GM12878 (cell line): ENCODE measurements around the gene FYTTD1. TPM values are rescaled to one million over a fixed set of nuclear protein-coding genes. Genes with fewer than 3 reads are reported as not detected.

Source experiments
- ATAC-seq: fragments of 200-7000 bp; cut with Tn5 transposase; 3 replicates; pipeline ENCODE4 v1.9.1; 2020; ENCODE audit warnings: mild to moderate bottlenecking, moderate library complexity
- BruUV-seq: library from RNA; stranded (reverse); fragments of 400-500 nt; replicated peaks from 2 replicates; lab custom pipeline; 2021; lab: Mats Ljungman, UMichigan
- CTCF ChIA-PET: fragments of 300-600 bp; sonication (Branson Sonifier 250); formaldehyde crosslinking; extraction: SDS; loops from one replicate; lab custom pipeline; 2021; ENCODE audit warnings: inconsistent platforms; lab: Yijun Ruan, JAX
- POLR2A ChIA-PET: fragments of 350-600 bp; formaldehyde crosslinking; extraction: SDS; loops from one replicate; lab custom pipeline; 2021; ENCODE audit warnings: inconsistent platforms; lab: Charles Lee
- RAD21 ChIA-PET: fragments of 300-600 bp; sonication (Branson Sonifier 250); formaldehyde crosslinking; loops from one replicate; lab custom pipeline; 2023; ENCODE audit warnings: antibody characterized with exemption; ENCODE audit not compliant: unreplicated experiment; lab: Charles Lee
- SMC1A ChIA-PET: fragments of 300-600 bp; sonication (Branson Sonifier 250); formaldehyde crosslinking; loops from one replicate; lab custom pipeline; 2023; ENCODE audit not compliant: unreplicated experiment, uncharacterized antibody; lab: Charles Lee
- DNase-seq: peaks from one replicate; pipeline ENCODE4 v3.0.0-alpha.2; 2011; ENCODE audit warnings: low read depth, low spot score
- FAIRE-seq: peaks from 3 replicates; lab custom pipeline; 2011; peaks lifted over from hg19 to GRCh38; lab: Jason Lieb, UNC
- H2AFZ ChIP-seq: 2 replicates; pipeline ENCODE4 v1.6.0; 2011; ENCODE audit warnings: low read depth, low read length, control low read depth; ENCODE audit not compliant: control insufficient read depth
- H3K27ac ChIP-seq: 2 replicates; pipeline ENCODE4 v1.5.1; 2011; ENCODE audit warnings: control low read depth; ENCODE audit not compliant: control insufficient read depth, insufficient read depth
- H3K27me3 ChIP-seq, 2 experiments: replicated peaks in 1 of 2; 2 replicates each; pipeline versions ENCODE4 v1.6.0 to v1.6.1; 2011; ENCODE audit warnings: low read length in 1 of 2; ENCODE audit not compliant: control insufficient read depth in 2 of 2, insufficient read depth in 2 of 2
- H3K36me3 ChIP-seq, 2 experiments: 2 replicates each; pipeline ENCODE4 v1.5.1; 2011; ENCODE audit warnings: low read length in 1 of 2; ENCODE audit not compliant: control insufficient read depth in 2 of 2, insufficient read depth in 2 of 2
- H3K4me1 ChIP-seq: 2 replicates; pipeline ENCODE4 v1.6.1; 2011; ENCODE audit warnings: mild to moderate bottlenecking, low read length, moderate library complexity, mixed read lengths; ENCODE audit not compliant: control insufficient read depth, insufficient read depth
- H3K4me2 ChIP-seq: 2 replicates; pipeline ENCODE4 v1.6.0; 2011; ENCODE audit warnings: control low read depth; ENCODE audit not compliant: control insufficient read depth, insufficient read depth
- H3K4me3 ChIP-seq: fragments of 200-600 bp; sonication (generic); 2 replicates; pipeline ENCODE4 v1.5.1; 2016
- H3K79me2 ChIP-seq: 2 replicates; pipeline ENCODE4 v1.6.0; 2011; ENCODE audit warnings: low read length; ENCODE audit not compliant: control insufficient read depth, insufficient read depth
- H3K9ac ChIP-seq: 2 replicates; pipeline ENCODE4 v1.8.0; 2011; ENCODE audit warnings: low read length, control low read depth, mixed read lengths; ENCODE audit not compliant: control insufficient read depth, insufficient read depth
- H3K9me3 ChIP-seq: replicated peaks from 3 replicates; pipeline ENCODE4 v1.5.1; 2011; ENCODE audit warnings: mild to moderate bottlenecking, low read length; ENCODE audit not compliant: control insufficient read depth, insufficient read depth
- H4K20me1 ChIP-seq: 2 replicates; pipeline ENCODE4 v1.6.0; 2011; ENCODE audit not compliant: control insufficient read depth, insufficient read depth
- BHLHE40 ChIP-seq, 2 experiments: fragments of 450-650 bp in 1 of 2; IDR thresholded peaks; 2 replicates each; pipeline ENCODE4 v1.6.1; 2011 to 2017; ENCODE audit warnings: low read depth in 2 of 2, borderline replicate concordance in 1 of 2, improper control_type of control experiment in 1 of 2, low read length in 1 of 2, mild to moderate bottlenecking in 1 of 2
- E2F4 ChIP-seq: IDR thresholded peaks from 2 replicates; pipeline ENCODE4 v1.6.1; 2012; ENCODE audit warnings: low read depth, low read length, improper control_type of control experiment
- E2F8 ChIP-seq: fragments of 450-650 bp; IDR thresholded peaks from 2 replicates; pipeline ENCODE4 v1.6.1; 2018; ENCODE audit warnings: mild to moderate bottlenecking, low read depth, moderate library complexity; ENCODE audit not compliant: partially characterized antibody
- EP300 ChIP-seq, 2 experiments: fragments of 150-350 bp in 1 of 2; IDR thresholded peaks; 2 replicates each; pipeline ENCODE4 v1.6.1; 2011 to 2012; ENCODE audit warnings: low read depth in 2 of 2, low read length in 2 of 2, borderline replicate concordance in 1 of 2, improper control_type of control experiment in 1 of 2, inconsistent platforms in 1 of 2; ENCODE audit not compliant: control insufficient read depth in 1 of 2
- KAT2A ChIP-seq: conservative IDR thresholded peaks from 2 replicates; pipeline ENCODE4 v1.6.1; 2011; ENCODE audit warnings: low read depth, low read length; ENCODE audit not compliant: control insufficient read depth
- NR2C2 ChIP-seq: IDR thresholded peaks from 2 replicates; pipeline ENCODE4 v1.6.1; 2011; ENCODE audit warnings: borderline replicate concordance, low read depth; ENCODE audit not compliant: control insufficient read depth, insufficient read length
- RUNX3 ChIP-seq: IDR thresholded peaks from 2 replicates; pipeline ENCODE4 v1.6.1; 2012; ENCODE audit warnings: low read length, inconsistent platforms
- SPI1 ChIP-seq: IDR thresholded peaks from 2 replicates; pipeline ENCODE4 v1.6.1; 2011; ENCODE audit warnings: low read depth, mild to moderate bottlenecking, low read length, moderate library complexity, borderline replicate concordance; ENCODE audit not compliant: insufficient read depth
- SREBF2 ChIP-seq: IDR thresholded peaks from 2 replicates; pipeline ENCODE4 v1.6.1; 2012; ENCODE audit warnings: mild to moderate bottlenecking, low read length
- SUZ12 ChIP-seq: fragments of 200-600 bp; sonication (generic); IDR thresholded peaks from one replicate; pipeline ENCODE4 v1.6.1; 2018; ENCODE audit warnings: antibody characterized with exemption, mild to moderate bottlenecking; ENCODE audit not compliant: unreplicated experiment
- WGBS: methylation state at CpG from one replicate; pipeline ENCODE4 v1.1.6; 2016; ENCODE audit warnings: low lambda C conversion rate; ENCODE audit not compliant: insufficient replicate concordance, insufficient coverage; ENCODE audit errors: missing lambda C conversion rate; 5-methylcytosine and 5-hydroxymethylcytosine counted together
- in situ Hi-C: fragments of 300-500 bp; cut with MboI; formaldehyde crosslinking; loops from 9 replicates; pipeline ENCODE4 v1.14.3; 2018; ENCODE audit warnings: mixed read lengths
- intact Hi-C: fragments of 100-400 bp; cut with micrococcal nuclease; formaldehyde crosslinking; loops from one replicate; pipeline ENCODE4 v1.14.2; 2022; ENCODE audit not compliant: unreplicated experiment
- polyA plus RNA-seq, 11 experiments: library from polyadenylated mRNA; depleted of rRNA in 4 of 11; unstranded in 6 of 11; stranded (reverse) in 5 of 11; fragments of >200 nt; fragmentation: Nextera tagmentation in 4 of 11; fragmentation: Illumina TruSeq in 1 of 11; extraction: Ambion mirVana in 4 of 11; extraction: Trizol in 1 of 11; gene quantifications; 1 replicate in 1 of 11; 2 replicates in 10 of 11; pipeline versions ENCODE4 v1.2.1 to v1.2.3, GENCODE V29; 2011 to 2016; ENCODE audit warnings: inconsistent platforms in 2 of 11, missing spikeins in 2 of 11, low read depth in 1 of 11
- total RNA-seq, 4 experiments: library from RNA; depleted of rRNA in 3 of 4; stranded (reverse); fragments of >200 nt in 3 of 4; fragmentation: Illumina TruSeq in 1 of 4; extraction: Trizol in 1 of 4; gene quantifications; 2 replicates each; pipeline versions ENCODE4 v1.2.1 to v1.2.3, GENCODE V29; 2013 to 2021
- TF ChIP-seq, protein P1 (sequence below): fragments of 450-650 bp; IDR thresholded peaks from 2 replicates; pipeline ENCODE4 v1.6.1; 2017; ENCODE audit warnings: antibody characterized with exemption, mild to moderate bottlenecking, moderate library complexity
- TF ChIP-seq, protein P2 (sequence below): IDR thresholded peaks from 2 replicates; pipeline ENCODE4 v1.6.1; 2011; ENCODE audit warnings: low read depth, mild to moderate bottlenecking, low read length, moderate library complexity, borderline replicate concordance; ENCODE audit errors: extremely low read depth
- TF ChIP-seq, protein P3 (sequence below): IDR thresholded peaks from 2 replicates; pipeline ENCODE4 v1.6.1; 2012; ENCODE audit warnings: low read depth, low read length, improper control_type of control experiment

FYTTD1 gene
- total and polyA plus RNA-seq, 10 of the 15 experiments (the other 5 are each of a cell fraction or from before 2014, with no cell fraction given): 25.5 to 101 (median 59.4) TPM

DNA sequence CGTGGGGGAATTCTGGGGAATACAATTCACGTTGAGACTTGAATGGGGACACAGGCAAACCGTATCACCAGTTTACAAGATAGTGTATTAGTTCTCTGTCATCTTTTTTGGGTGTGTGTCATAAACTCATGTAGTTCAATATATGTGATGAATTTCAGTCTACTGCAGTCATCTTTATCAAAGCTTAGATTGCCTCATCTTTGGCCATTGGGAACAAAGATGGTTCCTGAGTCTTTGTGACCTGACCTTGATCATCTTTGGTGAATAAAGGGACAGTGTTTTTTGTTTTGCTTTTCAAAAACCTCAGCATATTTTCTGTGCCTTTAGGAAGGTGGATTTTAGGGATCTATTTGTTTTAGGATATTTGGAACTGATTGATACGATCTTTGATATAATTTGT, 64.7 kb downstream of the FYTTD1 start:
- no peaks in the 10 kb centered on the region; the same call in 1 of the 2 replicates for H3K4me1 ChIP-seq
- TF ChIP-seq RUNX3: no peak
- TF ChIP-seq, protein P1, sequence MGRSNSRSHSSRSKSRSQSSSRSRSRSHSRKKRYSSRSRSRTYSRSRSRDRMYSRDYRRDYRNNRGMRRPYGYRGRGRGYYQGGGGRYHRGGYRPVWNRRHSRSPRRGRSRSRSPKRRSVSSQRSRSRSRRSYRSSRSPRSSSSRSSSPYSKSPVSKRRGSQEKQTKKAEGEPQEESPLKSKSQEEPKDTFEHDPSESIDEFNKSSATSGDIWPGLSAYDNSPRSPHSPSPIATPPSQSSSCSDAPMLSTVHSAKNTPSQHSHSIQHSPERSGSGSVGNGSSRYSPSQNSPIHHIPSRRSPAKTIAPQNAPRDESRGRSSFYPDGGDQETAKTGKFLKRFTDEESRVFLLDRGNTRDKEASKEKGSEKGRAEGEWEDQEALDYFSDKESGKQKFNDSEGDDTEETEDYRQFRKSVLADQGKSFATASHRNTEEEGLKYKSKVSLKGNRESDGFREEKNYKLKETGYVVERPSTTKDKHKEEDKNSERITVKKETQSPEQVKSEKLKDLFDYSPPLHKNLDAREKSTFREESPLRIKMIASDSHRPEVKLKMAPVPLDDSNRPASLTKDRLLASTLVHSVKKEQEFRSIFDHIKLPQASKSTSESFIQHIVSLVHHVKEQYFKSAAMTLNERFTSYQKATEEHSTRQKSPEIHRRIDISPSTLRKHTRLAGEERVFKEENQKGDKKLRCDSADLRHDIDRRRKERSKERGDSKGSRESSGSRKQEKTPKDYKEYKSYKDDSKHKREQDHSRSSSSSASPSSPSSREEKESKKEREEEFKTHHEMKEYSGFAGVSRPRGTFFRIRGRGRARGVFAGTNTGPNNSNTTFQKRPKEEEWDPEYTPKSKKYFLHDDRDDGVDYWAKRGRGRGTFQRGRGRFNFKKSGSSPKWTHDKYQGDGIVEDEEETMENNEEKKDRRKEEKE: no peak
- TF ChIP-seq E2F8: no peak
- no peak for TF ChIP-seq SREBF2
- TF ChIP-seq, protein P2, sequence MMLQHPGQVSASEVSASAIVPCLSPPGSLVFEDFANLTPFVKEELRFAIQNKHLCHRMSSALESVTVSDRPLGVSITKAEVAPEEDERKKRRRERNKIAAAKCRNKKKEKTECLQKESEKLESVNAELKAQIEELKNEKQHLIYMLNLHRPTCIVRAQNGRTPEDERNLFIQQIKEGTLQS: no peak
- TF ChIP-seq EP300 (IDR thresholded peaks at IDR 0.05; ENCODE audit: borderline replicate concordance in 1 of 2, control insufficient read depth in 1 of 2, low read depth in 2 of 2, low read length in 2 of 2): no peak
- no peak for TF ChIP-seq E2F4
- TF ChIP-seq SUZ12: no peak
- TF ChIP-seq KAT2A: no peak
- no peak for TF ChIP-seq BHLHE40 (IDR thresholded peaks at IDR 0.05; ENCODE audit: borderline replicate concordance in 1 of 2, low read depth in 2 of 2, low read length in 1 of 2)
- TF ChIP-seq, protein P3, sequence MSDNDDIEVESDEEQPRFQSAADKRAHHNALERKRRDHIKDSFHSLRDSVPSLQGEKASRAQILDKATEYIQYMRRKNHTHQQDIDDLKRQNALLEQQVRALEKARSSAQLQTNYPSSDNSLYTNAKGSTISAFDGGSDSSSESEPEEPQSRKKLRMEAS: no peak
- no peak for TF ChIP-seq NR2C2
- no peak for TF ChIP-seq SPI1
- ChIA-PET SMC1A (interaction anchor here (0.9 to 1.4 kb wide), 3 partner anchors 11 to 25 kb away, joined by 3 to 6 read pairs (median 5); no protein-coding TSS in a partner anchor), CTCF (interaction anchor here (1.4 kb wide), 1 partner anchor 12 kb away, joined by 5 read pairs; no protein-coding TSS in a partner anchor), POLR2A (no interaction called here), RAD21 (no interaction called here)
- DNase-seq (no peak), ATAC-seq (no peak), FAIRE-seq (no peak)
- H3K9ac ChIP-seq: no peak overlapping the region
- H3K36me3 ChIP-seq: no peaks in the 10 kb centered on the region; a peak in 1 of 4 replicates
- H3K27me3 ChIP-seq: no peaks in the 10 kb centered on the region
- H4K20me1 ChIP-seq: no peaks in the 10 kb centered on the region
- H3K27ac ChIP-seq: no peak overlapping the region
- WGBS: 96% methylated on average over 4 of the region's 4 CpGs
- BruUV-seq: no TSS peak
- H3K79me2 ChIP-seq: peaks cover 48% of the 10 kb centered on the region
- in situ Hi-C loops: no loop called here
- H3K4me2 ChIP-seq: no peak overlapping the region
- H2AFZ ChIP-seq: no peak overlapping the region
- no peak overlapping the region for H3K4me3 ChIP-seq
- intact Hi-C loops: no loop called here
- no peaks in the 10 kb centered on the region; the same call in 2 of the 3 replicates for H3K9me3 ChIP-seq
